Caco-2 (cell line): ENCODE results near the gene LRMDA. TPM values are rescaled to one million over a fixed set of nuclear protein-coding genes. Genes with fewer than 3 reads are reported as not detected.

Experiments used
- BruUV-seq: library from RNA; stranded (reverse); fragments of 400-500 nt; replicated peaks from 2 replicates; lab custom pipeline; 2021; lab: Mats Ljungman, UMichigan
- CTCF ChIA-PET: fragments of 300-600 bp; sonication (Branson Sonifier 250); formaldehyde crosslinking; loops from one replicate; lab custom pipeline; 2022; ENCODE audit warnings: antibody characterized with exemption; lab: Charles Lee
- POLR2A ChIA-PET: fragments of 300-600 bp; sonication (Branson Sonifier 250); formaldehyde crosslinking; loops from one replicate; lab custom pipeline; 2022; ENCODE audit warnings: antibody characterized with exemption; lab: Charles Lee
- DNase-seq, 2 experiments: peaks; one replicate each; pipeline versions ENCODE4 v3.0.0 to v3.0.0-alpha.2; 2020 to 2022
- H3K27me3 ChIP-seq: replicated peaks from 2 replicates; pipeline ENCODE4 v1.6.0; 2011; ENCODE audit warnings: low read length; ENCODE audit not compliant: control insufficient read depth, insufficient read depth
- H3K36me3 ChIP-seq: 2 replicates; pipeline ENCODE4 v1.5.1; 2011; ENCODE audit warnings: low read length; ENCODE audit not compliant: control insufficient read depth, insufficient read depth
- H3K4me1 ChIP-seq: fragments of 250-450 bp; sonication (Bioruptor Pico); 2 replicates; pipeline ENCODE4 v1.5.1; 2020; ENCODE audit warnings: mild to moderate bottlenecking
- H3K4me3 ChIP-seq: 2 replicates; pipeline ENCODE4 v1.5.1; 2011; ENCODE audit warnings: low read depth, mild to moderate bottlenecking, control low read depth, low read length
- H3K9me3 ChIP-seq: fragments of 250-450 bp; sonication (Bioruptor Pico); 2 replicates; pipeline ENCODE4 v1.5.1; 2020; ENCODE audit warnings: mild to moderate bottlenecking, moderate library complexity
- H3K27ac Mint-ChIP-seq: one replicate; pipeline ENCODE4 v1.8.0; 2022; ENCODE audit warnings: mixed read lengths; ENCODE audit not compliant: unreplicated experiment
- H3K27me3 Mint-ChIP-seq: one replicate; pipeline ENCODE4 v1.8.0; 2022; ENCODE audit warnings: mixed read lengths; ENCODE audit not compliant: insufficient read depth, unreplicated experiment
- H3K36me3 Mint-ChIP-seq: one replicate; pipeline ENCODE4 v1.8.0; 2022; ENCODE audit warnings: mild to moderate bottlenecking, mixed read lengths; ENCODE audit not compliant: insufficient read depth, unreplicated experiment
- H3K4me1 Mint-ChIP-seq: one replicate; pipeline ENCODE4 v1.8.0; 2022; ENCODE audit warnings: low read depth, mixed read lengths; ENCODE audit not compliant: unreplicated experiment
- H3K4me3 Mint-ChIP-seq: one replicate; pipeline ENCODE4 v1.8.0; 2022; ENCODE audit warnings: mild to moderate bottlenecking, moderate library complexity, mixed read lengths; ENCODE audit not compliant: unreplicated experiment
- H3K9me3 Mint-ChIP-seq: one replicate; pipeline ENCODE4 v1.8.0; 2022; ENCODE audit warnings: mixed read lengths; ENCODE audit not compliant: unreplicated experiment
- CTCF ChIP-seq, 2 experiments: fragments of 200-600 bp in 1 of 2; IDR thresholded peaks; 1 replicate in 1 of 2; 2 replicates in 1 of 2; pipeline versions ENCODE4 v1.5.1 to v1.8.0; 2011 to 2022; ENCODE audit warnings: antibody characterized with exemption in 1 of 2, control low read depth in 1 of 2, inconsistent platforms in 1 of 2, low read depth in 1 of 2, low read length in 1 of 2, mild to moderate bottlenecking in 1 of 2, moderate library complexity in 1 of 2; ENCODE audit not compliant: insufficient read depth in 1 of 2, severe bottlenecking in 1 of 2, unreplicated experiment in 1 of 2
- intact Hi-C: fragments of 100-400 bp; cut with micrococcal nuclease; formaldehyde crosslinking; loops from one replicate; pipeline ENCODE4 v1.10.0; 2022; ENCODE audit not compliant: unreplicated experiment
- total RNA-seq: library from RNA; stranded (reverse); gene quantifications from 2 replicates; pipeline ENCODE4 v1.2.3, GENCODE V29; 2022

The LRMDA gene
- total RNA-seq, 1 experiment from 2014 or later: 18.5 TPM

GRCh38 chr10:76010703-76011102 is 579.3 kb downstream of the LRMDA start:
- Mint-ChIP-seq H3K27ac (no peak overlapping the region), H3K4me3 (no peak overlapping the region), H3K27me3 (no peaks in the 10 kb centered on the region), H3K9me3 (no peaks in the 10 kb centered on the region), H3K4me1 (peaks cover 6% of the 10 kb centered on the region), H3K36me3 (peaks cover 6% of the 10 kb centered on the region)
- intact Hi-C loops: no loop called here
- TF ChIP-seq CTCF (IDR thresholded peaks at IDR 0.05; ENCODE audit: insufficient read depth in 1 of 2, low read depth in 1 of 2, low read length in 1 of 2, severe bottlenecking in 1 of 2, unreplicated experiment in 1 of 2): no peak
- no TSS peak for BruUV-seq
- Histone ChIP-seq H3K27me3 (no peaks in the 10 kb centered on the region), H3K4me1 (no peaks in the 10 kb centered on the region), H3K4me3 (no peak overlapping the region), H3K36me3 (no peaks in the 10 kb centered on the region), H3K9me3 (no peaks in the 10 kb centered on the region)
- no peak for DNase-seq
- ChIA-PET CTCF (no interaction called here), POLR2A (no interaction called here)

GRCh38 chr10:76012716-76013327 is 581.4 kb downstream of the LRMDA start:
- Mint-ChIP-seq H3K27me3 (no peaks in the 10 kb centered on the region), H3K4me3 (no peak overlapping the region), H3K36me3 (peaks cover 6% of the 10 kb centered on the region), H3K9me3 (no peaks in the 10 kb centered on the region), H3K27ac (no peak overlapping the region), H3K4me1 (peaks cover 6% of the 10 kb centered on the region)
- H3K9me3 ChIP-seq: no peaks in the 10 kb centered on the region
- no peaks in the 10 kb centered on the region for H3K4me1 ChIP-seq
- intact Hi-C loops: no loop called here
- no peak overlapping the region for H3K4me3 ChIP-seq
- TF ChIP-seq CTCF (IDR thresholded peaks at IDR 0.05; ENCODE audit: insufficient read depth in 1 of 2, low read depth in 1 of 2, low read length in 1 of 2, severe bottlenecking in 1 of 2, unreplicated experiment in 1 of 2): no peak
- no peak for DNase-seq
- ChIA-PET CTCF (no interaction called here), POLR2A (interaction anchor here (0.7 kb wide), 1 partner anchor 12 kb away, joined by 6 read pairs; no protein-coding TSS in a partner anchor)
- no peaks in the 10 kb centered on the region for H3K27me3 ChIP-seq
- H3K36me3 ChIP-seq: no peaks in the 10 kb centered on the region
- no TSS peak for BruUV-seq

- Mint-ChIP-seq H3K4me3 (no peak overlapping the region), H3K27ac (no peak overlapping the region), H3K27me3 (no peaks in the 10 kb centered on the region), H3K36me3 (peaks cover 6% of the 10 kb centered on the region), H3K4me1 (no peaks in the 10 kb centered on the region), H3K9me3 (no peaks in the 10 kb centered on the region)
- TF ChIP-seq CTCF (IDR thresholded peaks at IDR 0.05; ENCODE audit: insufficient read depth in 1 of 2, low read depth in 1 of 2, low read length in 1 of 2, severe bottlenecking in 1 of 2, unreplicated experiment in 1 of 2): no peak
- no peaks in the 10 kb centered on the region for H3K4me1 ChIP-seq
- H3K9me3 ChIP-seq: no peaks in the 10 kb centered on the region
- ChIA-PET POLR2A (no interaction called here), CTCF (no interaction called here)
- no peak for DNase-seq
- BruUV-seq: no TSS peak
- H3K36me3 ChIP-seq: no peaks in the 10 kb centered on the region
- H3K4me3 ChIP-seq: no peak overlapping the region
- intact Hi-C loops: no loop called here
- no peaks in the 10 kb centered on the region for H3K27me3 ChIP-seq
Observed at GRCh38 chr10:76015245-76015644, 583.8 kb downstream of the LRMDA start.
